ENCODE results near the gene CCDC183.

DNA sequence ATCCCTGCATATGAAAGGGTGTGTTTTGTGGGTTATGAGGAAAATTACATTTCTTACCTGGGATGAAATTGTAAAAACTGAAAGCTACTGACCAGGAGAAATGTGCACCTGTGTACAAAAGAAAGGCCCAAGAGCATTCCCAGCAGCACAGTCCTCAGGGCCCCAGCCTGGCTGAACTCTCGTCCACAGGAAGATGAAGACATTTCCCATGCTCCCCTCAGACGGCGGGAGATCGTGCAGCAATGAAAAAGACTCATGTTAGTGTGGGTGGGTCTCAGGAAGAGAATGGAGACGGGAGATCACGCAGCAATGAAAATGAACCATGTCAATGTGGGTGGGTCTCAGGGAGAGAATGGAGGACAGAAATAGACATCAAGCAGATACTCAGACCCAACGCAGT is 19.2 kb upstream of the CCDC183 start:
- TF ChIP-seq POLR2A (IDR thresholded peaks at IDR 0.05) = no peak
- TF ChIP-seq, protein P1, sequence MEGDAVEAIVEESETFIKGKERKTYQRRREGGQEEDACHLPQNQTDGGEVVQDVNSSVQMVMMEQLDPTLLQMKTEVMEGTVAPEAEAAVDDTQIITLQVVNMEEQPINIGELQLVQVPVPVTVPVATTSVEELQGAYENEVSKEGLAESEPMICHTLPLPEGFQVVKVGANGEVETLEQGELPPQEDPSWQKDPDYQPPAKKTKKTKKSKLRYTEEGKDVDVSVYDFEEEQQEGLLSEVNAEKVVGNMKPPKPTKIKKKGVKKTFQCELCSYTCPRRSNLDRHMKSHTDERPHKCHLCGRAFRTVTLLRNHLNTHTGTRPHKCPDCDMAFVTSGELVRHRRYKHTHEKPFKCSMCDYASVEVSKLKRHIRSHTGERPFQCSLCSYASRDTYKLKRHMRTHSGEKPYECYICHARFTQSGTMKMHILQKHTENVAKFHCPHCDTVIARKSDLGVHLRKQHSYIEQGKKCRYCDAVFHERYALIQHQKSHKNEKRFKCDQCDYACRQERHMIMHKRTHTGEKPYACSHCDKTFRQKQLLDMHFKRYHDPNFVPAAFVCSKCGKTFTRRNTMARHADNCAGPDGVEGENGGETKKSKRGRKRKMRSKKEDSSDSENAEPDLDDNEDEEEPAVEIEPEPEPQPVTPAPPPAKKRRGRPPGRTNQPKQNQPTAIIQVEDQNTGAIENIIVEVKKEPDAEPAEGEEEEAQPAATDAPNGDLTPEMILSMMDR (IDR thresholded peaks at IDR 0.05) = no peak
- no peak for TF ChIP-seq POLR2AphosphoS5 (IDR thresholded peaks at IDR 0.05)
- TF ChIP-seq EP300 (IDR thresholded peaks at IDR 0.05; ENCODE audit: low read depth) = no peak
